ENCODE measurements around the gene TUB. TPM values are rescaled to one million over a fixed set of nuclear protein-coding genes. Genes with fewer than 3 reads are reported as not detected.

The TUB gene
- total RNA-seq, 1 donor from 2014 or later, result 12.9 TPM

DNA sequence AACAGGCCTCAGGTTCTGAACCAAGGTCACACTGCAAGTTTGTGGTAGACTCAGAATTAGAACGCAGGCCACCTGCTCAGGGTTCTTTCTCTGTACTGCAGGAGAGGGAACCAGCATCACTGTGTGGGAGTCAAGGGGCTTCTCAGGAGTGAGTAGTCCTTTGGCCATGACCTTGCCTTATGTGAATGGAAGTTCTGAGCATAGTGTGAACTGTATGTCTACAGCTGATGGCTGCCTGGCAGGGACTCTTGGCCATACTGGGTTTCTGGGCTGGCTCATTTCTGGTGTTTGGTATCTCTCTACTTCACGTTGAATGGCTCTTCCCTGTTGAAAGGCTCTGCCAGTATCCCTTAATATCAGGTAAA, 40.1 kb upstream of the TUB start:
- ATAC-seq, result no peak
- DNase-seq (ENCODE audit: low spot score), result no peak
- intact Hi-C loops (cut with DNase I), result no loop called here

DNA sequence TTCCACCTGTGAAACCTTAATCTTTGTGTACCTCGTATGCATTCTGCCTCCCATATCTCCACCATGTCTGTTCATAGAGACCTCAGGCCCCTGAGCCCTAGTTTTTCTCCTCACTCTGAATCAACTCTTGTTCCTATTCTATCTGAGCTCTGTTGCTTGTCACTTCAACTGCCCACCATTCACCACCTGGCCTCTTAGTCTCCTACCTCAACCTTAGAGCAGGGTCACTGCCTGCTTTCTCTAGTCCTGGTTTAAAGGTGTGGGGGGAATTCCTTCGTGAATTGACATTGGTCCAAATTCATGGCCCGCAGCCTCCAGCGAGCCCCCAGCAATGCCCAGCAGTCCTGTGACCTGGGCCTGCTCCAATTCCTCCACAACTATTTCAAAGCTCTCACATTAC, 39.4 kb upstream of the TUB start:
- DNase-seq (ENCODE audit: low spot score) (no peak), ATAC-seq (no peak)
- intact Hi-C loops (cut with DNase I), result no loop called here

DNA sequence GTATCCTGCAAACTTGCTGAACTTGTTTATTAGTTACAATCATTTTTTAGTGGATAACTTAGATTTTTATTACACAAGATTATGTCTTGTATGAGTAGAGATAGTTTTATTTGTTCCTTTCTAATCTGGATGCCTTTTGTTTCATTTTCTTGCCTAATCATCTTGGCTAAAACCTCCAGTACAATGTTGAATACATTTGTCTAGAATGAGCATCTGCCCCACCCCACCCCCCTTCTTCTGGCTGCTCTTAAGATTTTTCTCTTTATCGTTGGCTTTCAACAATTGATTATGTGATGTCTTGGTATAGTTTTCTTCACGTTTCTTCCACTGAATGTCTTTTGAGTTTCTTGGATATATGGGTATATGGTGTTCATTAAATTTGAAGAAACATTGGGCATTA, 37.3 kb upstream of the TUB start:
- ATAC-seq (no peak), DNase-seq (ENCODE audit: low spot score) (no peak)
- intact Hi-C loops (cut with DNase I), result no loop called here

DNA sequence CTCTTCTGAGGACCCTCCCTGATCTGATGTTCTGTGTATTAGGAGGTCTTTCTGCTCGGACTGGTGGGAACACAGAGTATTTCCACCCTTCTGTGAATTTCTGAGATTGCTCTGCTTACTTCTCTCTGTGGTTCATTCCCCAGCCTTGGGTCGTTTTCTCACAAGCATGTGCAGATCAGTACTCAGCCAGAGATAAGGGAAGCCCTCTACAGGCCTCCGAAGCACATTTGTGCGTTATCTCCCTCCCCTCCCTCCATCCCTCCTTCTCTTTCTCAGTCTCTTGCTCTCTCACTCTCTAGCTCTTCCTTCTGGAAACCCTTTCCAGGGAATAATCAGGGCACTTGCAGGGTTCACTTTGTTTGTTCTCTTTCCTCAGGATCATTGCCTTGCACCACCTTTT, 35.2 kb upstream of the TUB start:
- DNase-seq (ENCODE audit: low spot score) (no peak), ATAC-seq (no peak)
- intact Hi-C loops (cut with DNase I), result no loop called here

DNA sequence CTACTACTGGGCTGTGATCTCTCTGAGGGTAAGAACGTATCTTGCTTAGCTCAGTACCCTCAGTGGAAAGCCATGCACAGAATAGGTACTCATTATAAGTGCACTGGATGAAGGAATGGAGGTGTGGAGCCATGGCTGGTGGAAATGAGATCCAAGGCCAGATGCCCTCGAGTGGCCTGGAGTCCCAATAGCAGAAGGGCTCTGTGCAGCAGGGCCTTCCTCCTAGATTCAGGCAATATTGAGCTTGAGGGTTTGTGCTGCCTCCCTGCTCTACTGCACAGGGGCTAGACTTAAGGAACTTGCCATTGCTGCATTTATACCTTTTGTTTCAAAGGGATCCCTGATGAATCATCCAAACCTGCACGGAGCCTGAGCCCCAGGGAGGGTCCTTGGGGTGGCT, 33.6 kb upstream of the TUB start:
- intact Hi-C loops (cut with DNase I), result no loop called here
- ATAC-seq, result no peak
- no peak for DNase-seq (ENCODE audit: low spot score)

DNA sequence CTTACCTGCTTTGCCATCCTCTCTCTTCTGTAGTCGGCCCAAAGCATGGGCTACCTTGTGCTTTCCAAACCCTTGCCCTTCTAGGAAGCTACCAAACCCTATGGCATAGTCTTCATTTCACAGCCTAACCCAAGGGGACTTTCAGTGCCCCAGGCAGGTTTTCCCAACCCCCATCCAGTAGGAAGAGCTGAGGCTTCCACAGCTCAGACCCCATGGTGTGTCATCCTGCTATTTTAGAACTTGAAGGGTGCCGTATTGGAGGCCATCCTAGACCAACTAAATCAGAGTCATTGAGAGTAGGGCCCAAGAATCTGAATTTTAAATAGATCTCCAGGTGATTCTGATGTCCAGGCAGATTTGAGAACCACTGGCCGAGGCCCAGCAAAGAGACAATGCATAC, 31.9 kb upstream of the TUB start:
- no peak for DNase-seq (ENCODE audit: low spot score)
- intact Hi-C loops (cut with DNase I), result no loop called here
- no peak for ATAC-seq

DNA sequence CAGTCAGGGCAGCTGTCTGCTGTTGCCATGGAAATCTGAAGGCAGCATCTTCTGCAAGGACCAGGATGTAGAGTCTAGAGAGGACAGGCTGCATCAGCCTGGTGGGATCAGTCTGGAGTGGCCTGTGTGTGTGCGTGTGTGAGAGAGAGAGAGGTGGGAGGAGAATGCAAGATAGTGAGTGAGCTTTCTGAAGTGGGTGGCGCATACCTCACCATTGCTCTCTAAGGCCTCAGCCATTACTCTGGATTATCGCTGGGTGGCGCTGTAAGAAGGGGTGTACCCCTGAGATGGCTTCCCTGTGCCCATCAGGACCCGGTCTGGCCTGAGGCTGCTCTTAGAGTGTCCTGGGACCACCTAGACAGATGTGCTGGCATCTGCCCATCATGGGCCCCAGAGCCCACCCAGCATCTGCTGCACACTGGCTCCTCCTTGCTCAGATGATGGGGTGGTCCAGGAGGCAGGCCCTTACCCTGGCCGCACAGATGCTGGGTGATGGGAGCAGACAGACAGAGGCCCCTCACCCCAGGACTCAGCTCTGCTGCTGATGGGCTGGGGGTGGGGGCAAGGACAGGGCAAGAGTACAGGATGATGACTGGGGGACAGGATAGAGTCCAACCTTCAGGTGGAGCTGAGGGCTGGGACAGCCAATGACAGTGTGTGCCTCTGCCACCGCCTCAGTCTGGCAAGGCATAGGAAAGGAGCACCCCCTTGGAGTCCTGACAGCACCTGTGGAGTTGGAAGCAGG, 25.7 kb upstream of the TUB start:
- DNase-seq (ENCODE audit: low spot score) (no peak), ATAC-seq (no peak)

DNA sequence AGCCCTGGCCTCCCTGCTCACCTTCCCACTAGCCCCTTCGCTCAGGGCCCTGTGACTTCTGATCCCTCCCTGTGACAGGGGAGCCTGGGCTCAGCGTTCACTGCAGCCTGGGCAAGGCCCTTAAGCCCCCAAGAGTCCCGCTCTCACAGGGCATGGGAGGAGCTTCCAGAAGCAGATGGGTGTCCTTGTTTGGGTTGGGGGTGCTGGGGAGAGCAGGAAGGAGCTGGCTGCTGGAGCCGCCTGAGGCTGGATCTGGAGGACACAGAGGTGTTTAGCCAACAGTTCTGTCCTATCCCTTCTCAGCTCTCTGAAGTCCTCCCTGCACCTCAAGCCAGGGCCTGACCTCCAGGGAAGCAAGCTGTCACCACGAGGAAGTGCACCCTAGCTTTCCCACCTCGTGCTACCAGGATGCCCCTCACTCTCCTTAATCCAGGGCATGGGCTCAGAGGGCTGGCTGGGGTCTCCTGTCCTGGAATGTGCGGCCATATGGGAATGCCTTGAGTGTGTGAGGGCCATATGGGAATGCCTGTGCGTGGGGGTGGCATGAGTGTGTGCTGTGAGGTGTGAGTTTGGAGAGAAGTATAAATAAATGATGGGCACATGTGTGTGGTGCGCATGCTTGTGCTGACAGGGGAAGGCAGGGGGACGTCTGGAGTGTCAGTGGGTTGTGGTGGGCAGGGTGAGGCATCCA, 25.0 kb upstream of the TUB start:
- DNase-seq (ENCODE audit: low spot score) (no peak), ATAC-seq (no peak)
- intact Hi-C loops (cut with DNase I), result no loop called here

More for the DNA sequence above, 25.7 kb upstream of the TUB start:
- intact Hi-C loops (cut with DNase I), result no loop called here

DNA sequence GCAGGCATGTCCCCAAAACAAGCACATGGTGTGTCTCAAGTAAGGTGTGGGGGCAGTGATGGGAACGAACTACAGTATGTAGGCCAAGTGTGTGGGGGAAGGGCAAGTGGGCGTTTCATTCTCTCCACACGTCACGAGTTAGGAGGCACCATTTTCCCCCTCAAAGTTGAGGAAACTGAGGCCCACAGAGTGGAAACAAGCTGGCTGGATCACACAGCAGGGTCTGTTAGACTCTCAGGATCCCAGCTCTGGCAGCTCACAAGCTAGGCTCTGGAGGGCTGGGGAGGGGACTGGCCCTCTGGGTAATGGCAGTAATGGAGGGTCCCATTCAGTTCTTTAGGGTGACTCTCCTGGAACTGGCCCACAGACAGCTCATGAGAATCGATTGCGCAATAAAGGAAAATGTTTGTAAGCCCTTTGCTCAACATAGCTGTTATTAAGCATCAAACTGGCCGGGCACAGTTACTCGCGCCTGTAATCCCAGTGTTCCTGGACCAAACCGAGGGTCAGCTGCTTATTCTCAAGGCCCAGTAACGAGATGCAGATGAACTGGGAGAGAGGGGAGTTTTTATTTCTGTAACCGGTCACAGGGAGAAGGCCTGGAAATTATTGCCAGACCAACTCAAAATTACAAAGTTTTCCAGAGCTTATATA, 24.1 kb upstream of the TUB start:
- peak; percentile 90 for ATAC-seq
- DNase-seq (ENCODE audit: low spot score), result no peak

DNA sequence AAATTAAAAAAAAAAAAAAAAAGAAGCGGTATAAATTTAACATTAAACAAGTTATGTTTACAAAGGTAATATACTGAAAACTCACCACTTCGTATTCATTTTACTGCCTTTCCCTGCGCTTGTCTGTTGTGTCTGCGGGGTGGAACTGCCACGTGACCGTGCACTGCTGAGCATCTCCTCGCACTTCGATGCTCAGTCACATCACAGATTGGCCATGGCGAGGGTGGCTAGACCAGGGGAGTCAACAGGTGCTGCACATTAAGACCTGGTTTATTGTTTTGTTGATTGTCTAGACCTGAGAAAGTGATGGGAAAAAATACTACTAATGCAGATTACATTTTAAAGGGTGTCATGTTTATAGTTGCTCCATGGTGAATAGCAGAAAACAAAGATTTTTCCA, 22.8 kb upstream of the TUB start:
- intact Hi-C loops (cut with DNase I), result no loop called here
- DNase-seq (ENCODE audit: low spot score) (no peak), ATAC-seq (no peak)

More for the DNA sequence above, 24.1 kb upstream of the TUB start:
- intact Hi-C loops (cut with DNase I), result no loop called here

DNA sequence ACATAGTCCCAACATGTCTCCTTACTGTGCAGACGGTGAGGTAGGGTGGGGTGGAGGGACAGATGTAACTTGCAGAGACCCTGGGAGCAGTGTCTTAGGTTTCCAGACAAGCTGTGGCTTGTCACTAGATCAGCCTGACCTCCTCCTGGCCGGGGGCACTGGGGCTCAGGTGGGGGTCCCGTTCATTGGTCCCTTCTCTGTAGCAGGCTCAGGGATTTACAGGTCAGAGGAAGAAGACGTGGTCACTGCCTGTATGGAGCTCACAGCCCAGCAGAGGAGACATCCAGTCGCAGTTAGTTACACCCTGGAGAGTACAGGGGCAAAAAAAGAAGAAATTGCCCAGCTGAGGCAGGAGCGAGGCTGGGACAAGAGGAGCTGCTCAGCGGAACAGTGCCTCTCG, 22.0 kb upstream of the TUB start:
- DNase-seq (ENCODE audit: low spot score) (no peak), ATAC-seq (no peak)
- intact Hi-C loops (cut with DNase I), result no loop called here

DNA sequence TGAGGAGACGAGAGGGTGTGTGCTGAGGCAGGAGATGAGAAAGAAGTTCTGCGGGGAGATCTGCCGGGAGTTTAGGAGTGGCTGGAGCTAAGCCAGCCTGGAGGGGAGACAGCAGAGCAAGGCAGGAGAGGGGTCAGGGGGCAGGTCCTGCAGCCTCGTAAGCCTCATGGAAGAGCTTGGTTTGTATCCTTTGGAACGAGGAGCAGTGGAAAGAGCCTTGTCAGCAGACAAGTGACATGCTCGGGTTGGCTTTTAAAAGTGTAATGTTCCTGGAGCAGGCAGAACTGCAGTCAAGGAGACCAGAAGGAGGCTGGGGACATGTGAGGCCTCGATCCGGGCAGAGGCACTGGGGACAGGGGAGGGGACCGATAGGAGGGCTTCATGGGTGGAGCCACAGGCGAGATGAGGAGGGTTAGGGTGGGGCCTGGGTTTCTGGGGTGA, 21.4 kb upstream of the TUB start:
- intact Hi-C loops (cut with DNase I), result no loop called here
- DNase-seq (ENCODE audit: low spot score) (no peak), ATAC-seq (peak; percentile 40)

DNA sequence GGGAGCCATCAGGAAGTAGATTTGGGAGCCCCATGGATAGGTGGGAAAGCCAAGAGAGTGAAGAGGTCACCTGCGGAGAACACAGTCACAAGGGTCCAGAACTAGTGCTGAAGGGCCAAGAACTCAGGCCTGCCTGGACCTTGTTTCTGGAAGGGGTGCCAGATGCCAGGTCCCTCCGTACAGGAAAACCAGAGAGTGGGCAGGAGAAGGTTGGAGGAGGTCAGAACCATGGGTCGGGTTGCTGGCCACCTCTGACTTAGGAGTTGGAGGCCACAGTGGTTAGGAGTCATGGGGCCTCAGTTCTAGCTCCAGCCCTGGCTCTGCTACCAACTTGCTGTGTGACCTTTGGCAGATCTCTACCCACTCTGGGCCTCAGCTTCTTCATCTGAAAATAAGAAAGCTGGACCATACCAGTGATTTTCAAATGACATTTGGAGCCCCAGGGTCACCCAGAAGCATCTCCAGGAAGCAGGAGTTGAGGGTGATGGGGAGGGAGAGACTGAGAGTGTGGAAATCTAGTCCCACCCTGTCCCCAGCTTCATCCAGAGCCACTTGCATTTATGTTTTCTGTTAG, 20.8 kb upstream of the TUB start:
- intact Hi-C loops (cut with DNase I), result no loop called here
- no peak for ATAC-seq
- DNase-seq (ENCODE audit: low spot score), result no peak

DNA sequence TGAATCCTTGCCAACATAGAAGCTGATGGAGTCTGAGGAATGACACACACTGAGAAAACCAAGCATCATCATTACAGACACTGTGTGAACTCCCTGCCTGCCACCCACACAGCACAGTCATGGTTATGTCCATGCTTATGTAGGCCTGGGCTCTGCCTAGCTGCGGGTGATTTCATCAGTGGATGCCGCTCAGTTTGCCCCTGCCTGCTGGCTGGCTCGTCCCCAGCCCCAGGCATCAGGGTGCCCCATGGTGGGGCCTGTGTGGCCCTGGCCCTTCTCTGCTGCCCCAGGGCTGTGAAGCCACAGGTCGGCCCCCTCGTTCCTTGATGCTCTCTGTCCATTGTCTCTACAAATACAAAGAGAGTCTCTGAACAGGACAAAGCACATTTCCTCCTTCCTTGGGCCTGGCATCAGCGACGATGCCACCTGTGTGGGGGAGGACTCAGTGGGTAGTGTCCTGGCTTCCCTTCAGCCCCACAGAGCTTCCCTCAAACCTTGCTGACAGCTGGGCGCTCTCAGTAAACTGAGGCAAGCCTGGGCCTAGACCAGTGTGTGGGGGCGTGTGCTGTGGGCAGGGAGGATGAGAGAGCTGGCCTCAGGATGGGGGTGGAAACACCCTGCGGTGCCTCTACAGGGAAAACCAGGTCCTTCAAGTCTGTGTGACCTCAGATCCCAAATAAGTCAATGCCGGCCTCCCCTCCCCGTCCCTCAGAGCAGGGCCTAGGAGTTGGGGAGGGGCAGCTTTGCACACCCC, 20.0 kb upstream of the TUB start:
- intact Hi-C loops (cut with DNase I), result no loop called here
- DNase-seq (ENCODE audit: low spot score) (no peak), ATAC-seq (no peak)

DNA sequence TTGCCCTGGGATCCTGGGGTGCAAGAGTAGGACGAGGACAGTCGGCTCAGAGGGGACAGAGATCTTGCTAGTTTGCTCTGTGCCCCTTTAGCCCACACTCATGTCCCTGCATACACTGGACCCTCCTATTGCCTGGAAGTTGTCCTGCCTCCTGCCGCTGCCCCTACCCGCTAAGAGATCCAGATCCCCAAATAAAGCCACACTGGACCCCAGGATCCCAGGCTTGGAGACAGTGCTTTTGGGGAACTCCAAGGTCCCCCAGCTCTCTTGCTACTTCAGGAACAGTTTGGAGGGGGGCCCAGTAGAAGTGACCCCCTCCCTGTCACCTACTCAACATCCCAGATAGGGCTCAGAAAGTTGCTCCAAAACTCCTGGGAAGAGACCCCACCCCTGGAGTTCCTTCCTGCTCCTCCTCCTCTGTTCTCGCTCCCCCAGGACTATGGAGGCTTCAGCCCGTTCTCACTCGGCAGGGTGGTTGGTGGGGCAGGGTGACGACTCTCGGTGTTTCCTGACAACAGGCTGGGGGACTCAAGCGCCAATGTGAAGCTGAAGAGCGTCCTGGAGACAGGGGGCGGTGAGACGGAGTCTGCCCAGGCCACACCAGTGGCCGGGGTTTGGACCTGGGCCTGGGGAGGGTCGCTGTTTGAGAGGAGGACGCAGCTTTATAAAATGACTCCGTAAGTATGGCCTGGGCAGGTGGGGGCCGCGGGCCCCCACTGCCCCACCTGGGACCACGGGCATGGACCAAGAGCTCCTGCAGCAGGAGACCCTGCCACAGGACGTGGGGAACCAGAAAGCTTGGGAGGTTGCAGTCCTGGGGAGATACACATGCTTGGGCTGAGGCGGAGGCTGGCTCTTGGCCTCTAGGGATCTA, 19.2 kb upstream of the TUB start:
- DNase-seq (ENCODE audit: low spot score), result no peak
- intact Hi-C loops (cut with DNase I), result no loop called here
- no peak for ATAC-seq

DNA sequence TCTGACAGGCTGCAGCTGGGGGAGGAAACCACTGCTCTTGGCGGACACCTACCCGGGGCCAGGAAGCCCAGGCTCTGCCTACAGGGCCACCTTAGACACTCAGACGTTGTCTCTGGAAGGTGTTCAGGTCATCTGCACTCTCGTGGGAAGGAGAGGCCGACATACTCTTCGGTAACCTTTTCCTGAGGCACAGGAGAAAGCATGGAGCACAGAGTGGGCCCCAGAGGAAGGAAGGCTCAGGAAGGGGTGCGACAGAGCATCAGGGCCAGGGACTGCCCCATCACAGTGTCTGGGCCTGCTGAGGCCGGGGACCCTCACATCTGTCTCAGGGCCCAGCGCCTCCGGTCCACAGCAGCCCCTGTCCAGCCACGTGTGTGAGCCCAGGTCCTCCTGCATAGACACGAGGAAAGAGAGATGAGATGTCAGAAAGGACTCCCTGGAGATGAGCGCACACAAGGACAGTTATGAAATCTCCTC, 18.2 kb upstream of the TUB start:
- intact Hi-C loops (cut with DNase I), result no loop called here
- DNase-seq (ENCODE audit: low spot score), result no peak
- ATAC-seq, result peak; percentile 7

DNA sequence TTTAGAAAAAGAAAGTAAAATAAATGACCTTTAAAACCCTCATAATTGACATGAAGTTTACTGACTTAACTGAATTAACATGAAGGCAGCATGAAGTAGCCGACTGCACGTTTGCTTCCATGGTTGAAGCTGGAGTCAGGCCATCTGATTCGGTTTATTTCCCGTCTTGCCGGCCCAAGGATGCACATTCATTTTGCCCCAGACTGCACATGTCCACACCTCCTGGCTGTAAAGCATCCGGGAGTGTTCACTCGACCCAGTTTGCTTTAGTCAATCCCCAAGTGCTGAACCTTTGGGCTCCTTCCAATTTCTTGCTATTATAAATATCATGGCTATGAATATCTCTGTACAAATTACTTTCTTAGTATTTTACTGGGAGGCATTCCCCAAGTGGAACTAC, 17.7 kb upstream of the TUB start:
- DNase-seq (ENCODE audit: low spot score), result no peak
- intact Hi-C loops (cut with DNase I), result no loop called here
- ATAC-seq, result peak; percentile 64

DNA sequence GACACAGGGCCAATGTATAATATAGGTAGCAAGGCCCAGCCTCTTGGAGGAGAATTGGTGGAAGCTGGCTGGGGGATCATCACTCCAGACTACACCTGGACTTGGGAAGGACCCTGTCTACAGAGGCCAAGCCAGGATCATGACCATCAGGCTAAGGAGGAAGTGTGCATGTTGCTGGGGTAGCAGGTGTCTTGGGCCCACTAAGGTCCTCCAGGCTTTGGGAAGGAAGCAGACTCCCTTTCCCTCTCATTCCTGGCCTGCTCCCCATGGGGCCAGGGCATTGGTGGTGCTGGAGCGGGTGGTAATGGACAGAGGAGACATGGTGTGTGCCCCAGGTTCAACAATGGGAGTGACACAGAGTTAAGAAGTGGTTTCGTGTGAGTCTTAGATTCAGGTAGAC, 16.0 kb upstream of the TUB start:
- no peak for ATAC-seq
- DNase-seq (ENCODE audit: low spot score), result no peak
- intact Hi-C loops (cut with DNase I), result no loop called here
